HepG2 (cell line): ENCODE data around the gene PPP1R27. TPM values are rescaled to one million over a fixed set of nuclear protein-coding genes. Genes with fewer than 3 reads are reported as not detected.

Experiments
- ARID4A ChIP-seq: sonication (generic); formaldehyde crosslinking; IDR thresholded peaks from 2 replicates; pipeline ENCODE4 v1.5.0; 2020; ENCODE audit warnings: mild to moderate bottlenecking, missing genetic modification reagents, borderline replicate concordance
- FOXK2 ChIP-seq: fragments of 450-650 bp; IDR thresholded peaks from 2 replicates; pipeline ENCODE4 v1.6.1; 2016
- HOXA5 ChIP-seq: sonication (generic); formaldehyde crosslinking; IDR thresholded peaks from 2 replicates; pipeline ENCODE4 v1.4.0; 2020; ENCODE audit warnings: missing genetic modification reagents
- MED1 ChIP-seq: sonication (generic); formaldehyde crosslinking; IDR thresholded peaks from 2 replicates; pipeline ENCODE4 v1.4.0; 2020; ENCODE audit warnings: missing genetic modification reagents
- MXD4 ChIP-seq: IDR thresholded peaks from 2 replicates; pipeline ENCODE4 v1.6.1; 2016; ENCODE audit warnings: mild to moderate bottlenecking, missing biosample characterization, missing genetic modification reagents
- PHF20 ChIP-seq: sonication (generic); formaldehyde crosslinking; IDR thresholded peaks from 2 replicates; pipeline ENCODE4 v1.5.0; 2020; ENCODE audit warnings: mild to moderate bottlenecking, missing genetic modification reagents
- REL ChIP-seq: sonication (generic); formaldehyde crosslinking; conservative IDR thresholded peaks from 2 replicates; pipeline ENCODE4 v1.8.0; 2022; ENCODE audit warnings: mild to moderate bottlenecking, missing genetic modification reagents, moderate library complexity
- SAFB2 ChIP-seq: sonication (generic); formaldehyde crosslinking; IDR thresholded peaks from 2 replicates; pipeline ENCODE4 v1.5.1; 2020; ENCODE audit warnings: missing genetic modification reagents, low read depth, mild to moderate bottlenecking, borderline replicate concordance
- SALL1 ChIP-seq: sonication (generic); formaldehyde crosslinking; IDR thresholded peaks from 2 replicates; pipeline ENCODE4 v1.8.0; 2022; ENCODE audit warnings: mild to moderate bottlenecking, missing genetic modification reagents
- TMF1 ChIP-seq: sonication (generic); formaldehyde crosslinking; IDR thresholded peaks from 2 replicates; pipeline ENCODE4 v1.8.1; 2022; ENCODE audit warnings: low read depth, missing genetic modification reagents
- ZNF264 ChIP-seq: sonication (generic); formaldehyde crosslinking; IDR thresholded peaks from 2 replicates; pipeline ENCODE4 v1.4.0; 2020; ENCODE audit warnings: missing genetic modification reagents
- ZNF335 ChIP-seq: sonication (generic); formaldehyde crosslinking; IDR thresholded peaks from 2 replicates; pipeline ENCODE4 v1.4.0; 2020; ENCODE audit warnings: missing genetic modification reagents
- ZNF367 ChIP-seq: sonication (generic); formaldehyde crosslinking; IDR thresholded peaks from 2 replicates; pipeline ENCODE4 v1.4.0; 2020; ENCODE audit warnings: missing genetic modification reagents, borderline replicate concordance
- ZNF550 ChIP-seq: sonication (generic); formaldehyde crosslinking; IDR thresholded peaks from 2 replicates; pipeline ENCODE4 v1.4.0; 2020; ENCODE audit warnings: mild to moderate bottlenecking, missing genetic modification reagents, borderline replicate concordance
- ZNF558 ChIP-seq: sonication (generic); formaldehyde crosslinking; IDR thresholded peaks from 2 replicates; pipeline ENCODE4 v1.9.0; 2022; ENCODE audit warnings: mild to moderate bottlenecking, missing genetic modification reagents, borderline replicate concordance
- ZNF577 ChIP-seq: sonication (generic); formaldehyde crosslinking; IDR thresholded peaks from 2 replicates; pipeline ENCODE4 v1.4.0; 2020; ENCODE audit warnings: mild to moderate bottlenecking, low read depth, missing genetic modification reagents, borderline replicate concordance
- ZNF737 ChIP-seq: sonication (generic); formaldehyde crosslinking; IDR thresholded peaks from 2 replicates; pipeline ENCODE4 v1.5.0; 2020; ENCODE audit warnings: missing genetic modification reagents, mild to moderate bottlenecking, borderline replicate concordance
- ZNF773 ChIP-seq: sonication (generic); formaldehyde crosslinking; IDR thresholded peaks from 2 replicates; pipeline ENCODE4 v1.4.0; 2020; ENCODE audit warnings: missing genetic modification reagents, borderline replicate concordance
- polyA plus RNA-seq, 8 experiments: library from polyadenylated mRNA; depleted of rRNA in 3 of 8; stranded (reverse) in 7 of 8; unstranded in 1 of 8; fragments of >200 nt; fragmentation: Illumina TruSeq in 4 of 8; extraction: Trizol in 4 of 8; gene quantifications; 2 replicates each; pipeline versions ENCODE4 v1.2.1 to v1.2.3, GENCODE V29; 2011 to 2016; ENCODE audit warnings: low read depth in 4 of 8, missing spikeins in 1 of 8, mixed read lengths in 1 of 8; ENCODE audit not compliant: insufficient read depth in 1 of 8
- total RNA-seq, 5 experiments: library from RNA; depleted of rRNA; stranded (reverse); fragments of >200 nt; fragmentation: Illumina TruSeq; extraction: Trizol; gene quantifications; 2 replicates each; pipeline ENCODE4 v1.2.3, GENCODE V29; 2016; ENCODE audit warnings: low read depth in 1 of 5
- TF ChIP-seq, protein P1 (sequence below): sonication (generic); formaldehyde crosslinking; IDR thresholded peaks from 2 replicates; pipeline ENCODE4 v1.4.0; 2020; ENCODE audit warnings: mild to moderate bottlenecking, missing genetic modification reagents
- TF ChIP-seq, protein P2 (sequence below): sonication (generic); formaldehyde crosslinking; IDR thresholded peaks from 2 replicates; pipeline ENCODE4 v1.5.0; 2020; ENCODE audit warnings: missing genetic modification reagents
- TF ChIP-seq, protein P3 (sequence below): sonication (generic); formaldehyde crosslinking; IDR thresholded peaks from 2 replicates; pipeline ENCODE4 v1.4.0; 2020; ENCODE audit warnings: missing genetic modification reagents
- TF ChIP-seq, protein P4 (sequence below): sonication (generic); formaldehyde crosslinking; IDR thresholded peaks from 2 replicates; pipeline ENCODE4 v1.8.0; 2022; ENCODE audit warnings: mild to moderate bottlenecking, missing genetic modification reagents

Gene PPP1R27
- total and polyA plus RNA-seq, 2 of the 13 experiments (the other 11 are each of a cell fraction or from before 2014, with no cell fraction given) = 0.17 to 1.00 TPM

DNA sequence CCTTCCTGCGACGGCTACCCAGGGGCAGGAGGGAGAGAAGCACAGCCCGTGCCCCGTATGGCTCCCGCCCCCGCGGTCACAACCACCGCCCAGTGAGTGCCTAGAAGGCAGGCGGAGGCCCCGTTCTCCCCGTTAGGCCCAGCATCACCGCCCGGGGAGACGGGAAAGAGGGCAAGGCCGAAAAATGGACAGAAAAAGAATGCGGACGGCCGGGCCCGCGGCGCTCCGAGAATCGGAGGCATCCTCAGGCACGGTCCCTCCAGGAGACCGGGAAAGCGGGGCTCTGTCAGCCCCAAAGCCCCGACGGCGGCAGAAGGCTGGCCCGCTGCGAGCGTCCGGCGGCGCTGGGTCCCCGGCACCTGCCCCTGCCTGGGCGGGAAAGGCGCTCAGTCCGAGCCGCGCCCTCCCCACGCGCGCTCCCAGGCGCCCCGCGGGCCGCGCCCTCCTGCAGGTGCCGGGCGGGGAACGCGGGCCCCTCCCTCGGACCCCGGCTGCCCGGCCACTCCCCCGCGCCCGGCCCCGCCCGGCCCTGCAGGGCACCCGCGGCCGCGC lies 2.2 kb downstream of the PPP1R27 start (continued):
- TF ChIP-seq SALL1 (peak; percentile 34; the same call in 1 of the 2 replicates), ZNF577 (CRISPR knock-in tag) (no peak), ZNF558 (CRISPR knock-in tag) (0 out of 2 replicates have a peak, but pooled peaks have one; percentile 25), ZNF773 (CRISPR knock-in tag) (peak; percentile 55; the same call in 1 of the 2 replicates), ZNF264 (CRISPR knock-in tag) (0 out of 2 replicates have a peak, but pooled peaks have one; percentile 28), FOXK2 (no peak), HOXA5 (CRISPR knock-in tag) (peak; percentile 15; the same call in 1 of the 2 replicates), MXD4 (CRISPR knock-in tag) (no peak), SAFB2 (0 out of 2 replicates have a peak, but pooled peaks have one; percentile 4), PHF20 (CRISPR knock-in tag) (no peak), ZNF550 (CRISPR knock-in tag) (0 out of 2 replicates have a peak, but pooled peaks have one; percentile 16), MED1 (0 out of 2 replicates have a peak, but pooled peaks have one; percentile 17), ZNF367 (CRISPR knock-in tag) (peak; percentile 63; the same call in 1 of the 2 replicates), ARID4A (CRISPR knock-in tag) (0 out of 2 replicates have a peak, but pooled peaks have one; percentile 1), ZNF335 (CRISPR knock-in tag) (no peak), ZNF737 (CRISPR knock-in tag) (no peak), TMF1 (CRISPR knock-in tag) (peak; percentile 5; the same call in 1 of the 2 replicates), REL (CRISPR knock-in tag) (no peak)
- TF ChIP-seq, protein P1, sequence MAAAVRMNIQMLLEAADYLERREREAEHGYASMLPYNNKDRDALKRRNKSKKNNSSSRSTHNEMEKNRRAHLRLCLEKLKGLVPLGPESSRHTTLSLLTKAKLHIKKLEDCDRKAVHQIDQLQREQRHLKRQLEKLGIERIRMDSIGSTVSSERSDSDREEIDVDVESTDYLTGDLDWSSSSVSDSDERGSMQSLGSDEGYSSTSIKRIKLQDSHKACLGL = 0 out of 2 replicates have a peak, but pooled peaks have one; percentile 21
- TF ChIP-seq, protein P2, sequence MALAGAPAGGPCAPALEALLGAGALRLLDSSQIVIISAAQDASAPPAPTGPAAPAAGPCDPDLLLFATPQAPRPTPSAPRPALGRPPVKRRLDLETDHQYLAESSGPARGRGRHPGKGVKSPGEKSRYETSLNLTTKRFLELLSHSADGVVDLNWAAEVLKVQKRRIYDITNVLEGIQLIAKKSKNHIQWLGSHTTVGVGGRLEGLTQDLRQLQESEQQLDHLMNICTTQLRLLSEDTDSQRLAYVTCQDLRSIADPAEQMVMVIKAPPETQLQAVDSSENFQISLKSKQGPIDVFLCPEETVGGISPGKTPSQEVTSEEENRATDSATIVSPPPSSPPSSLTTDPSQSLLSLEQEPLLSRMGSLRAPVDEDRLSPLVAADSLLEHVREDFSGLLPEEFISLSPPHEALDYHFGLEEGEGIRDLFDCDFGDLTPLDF (CRISPR knock-in tag) = no peak
- TF ChIP-seq, protein P3, sequence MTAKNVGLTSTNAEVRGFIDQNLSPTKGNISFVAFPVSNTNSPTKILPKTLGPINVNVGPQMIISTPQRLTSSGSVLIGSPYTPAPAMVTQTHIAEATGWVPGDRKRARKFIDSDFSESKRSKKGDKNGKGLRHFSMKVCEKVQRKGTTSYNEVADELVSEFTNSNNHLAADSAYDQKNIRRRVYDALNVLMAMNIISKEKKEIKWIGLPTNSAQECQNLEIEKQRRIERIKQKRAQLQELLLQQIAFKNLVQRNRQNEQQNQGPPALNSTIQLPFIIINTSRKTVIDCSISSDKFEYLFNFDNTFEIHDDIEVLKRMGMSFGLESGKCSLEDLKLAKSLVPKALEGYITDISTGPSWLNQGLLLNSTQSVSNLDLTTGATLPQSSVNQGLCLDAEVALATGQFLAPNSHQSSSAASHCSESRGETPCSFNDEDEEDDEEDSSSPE (CRISPR knock-in tag) = peak; percentile 28; the same call in 1 of the 2 replicates
- TF ChIP-seq, protein P4, sequence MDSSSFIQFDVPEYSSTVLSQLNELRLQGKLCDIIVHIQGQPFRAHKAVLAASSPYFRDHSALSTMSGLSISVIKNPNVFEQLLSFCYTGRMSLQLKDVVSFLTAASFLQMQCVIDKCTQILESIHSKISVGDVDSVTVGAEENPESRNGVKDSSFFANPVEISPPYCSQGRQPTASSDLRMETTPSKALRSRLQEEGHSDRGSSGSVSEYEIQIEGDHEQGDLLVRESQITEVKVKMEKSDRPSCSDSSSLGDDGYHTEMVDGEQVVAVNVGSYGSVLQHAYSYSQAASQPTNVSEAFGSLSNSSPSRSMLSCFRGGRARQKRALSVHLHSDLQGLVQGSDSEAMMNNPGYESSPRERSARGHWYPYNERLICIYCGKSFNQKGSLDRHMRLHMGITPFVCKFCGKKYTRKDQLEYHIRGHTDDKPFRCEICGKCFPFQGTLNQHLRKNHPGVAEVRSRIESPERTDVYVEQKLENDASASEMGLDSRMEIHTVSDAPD (CRISPR knock-in tag) = no peak
